GM23338 (cell line): ENCODE measurements around the gene MAP2K1. TPM values are rescaled to one million over a fixed set of nuclear protein-coding genes. Genes with fewer than 3 reads are reported as not detected.
A peak's percentile ranks its signal among the peaks of the same experiment; 100 is the strongest.
"Not testable (repeated sequence)": the region's sequence is repeated elsewhere in the genome, so short reads cannot be mapped to it uniquely, and the experiment has no call there.

Experiments
- ATAC-seq: fragments of 200-7000 bp; cut with Tn5 transposase; 3 replicates; pipeline ENCODE4 v1.9.1; 2020
- DNase-seq: peaks from one replicate; pipeline ENCODE4 v3.0.0-alpha.2; 2015; ENCODE audit warnings: low spot score
- H2AFZ ChIP-seq: fragments of 200-600 bp; sonication (generic); 2 replicates; pipeline ENCODE4 v1.8.0; 2016; ENCODE audit warnings: antibody characterized with exemption, mild to moderate bottlenecking, moderate library complexity
- H3F3A ChIP-seq: fragments of 200-600 bp; sonication (generic); replicated peaks from 2 replicates; pipeline ENCODE4 v1.8.0; 2017; ENCODE audit warnings: antibody characterized with exemption, mixed run types, low read depth
- H3K27ac ChIP-seq: fragments of 200-600 bp; sonication (generic); 2 replicates; pipeline ENCODE4 v1.6.1; 2016; ENCODE audit warnings: low read depth
- H3K27me3 ChIP-seq: fragments of 200-600 bp; sonication (generic); 2 replicates; pipeline ENCODE4 v1.8.0; 2016; ENCODE audit warnings: mild to moderate bottlenecking, mixed run types, moderate library complexity; ENCODE audit not compliant: insufficient read depth
- H3K36me3 ChIP-seq: fragments of 200-600 bp; sonication (generic); 2 replicates; pipeline ENCODE4 v1.8.0; 2016; ENCODE audit warnings: mild to moderate bottlenecking; ENCODE audit not compliant: insufficient read depth
- H3K4me1 ChIP-seq: fragments of 200-600 bp; sonication (generic); 2 replicates; pipeline ENCODE4 v1.8.0; 2016; ENCODE audit warnings: mild to moderate bottlenecking, moderate library complexity; ENCODE audit not compliant: insufficient read depth
- H3K4me2 ChIP-seq: fragments of 200-600 bp; sonication (generic); 2 replicates; pipeline ENCODE4 v1.7.1; 2017; ENCODE audit warnings: mixed run types
- H3K4me3 ChIP-seq: fragments of 200-600 bp; sonication (generic); 2 replicates; pipeline ENCODE4 v1.6.1; 2016; ENCODE audit warnings: mixed run types
- H3K79me2 ChIP-seq: fragments of 200-600 bp; sonication (generic); replicated peaks from 2 replicates; pipeline ENCODE4 v1.8.0; 2017; ENCODE audit warnings: mild to moderate bottlenecking; ENCODE audit not compliant: insufficient read depth
- H3K9me2 ChIP-seq: fragments of 200-600 bp; sonication (generic); 2 replicates; pipeline ENCODE4 v1.8.0; 2017; ENCODE audit not compliant: insufficient read depth
- H4K20me1 ChIP-seq: fragments of 200-600 bp; sonication (generic); replicated peaks from 2 replicates; pipeline ENCODE4 v1.8.0; 2017; ENCODE audit warnings: mild to moderate bottlenecking; ENCODE audit not compliant: insufficient read depth
- H3K27ac Mint-ChIP-seq: 2 replicates; pipeline ENCODE4 v1.8.0; 2020; ENCODE audit warnings: inconsistent platforms, mild to moderate bottlenecking, moderate library complexity, mixed read lengths
- H3K27me3 Mint-ChIP-seq: 3 replicates; pipeline ENCODE4 v1.8.0; 2022; ENCODE audit warnings: low read depth, mild to moderate bottlenecking, moderate library complexity, mixed read lengths, inconsistent platforms; ENCODE audit not compliant: insufficient read depth, poor library complexity
- H3K36me3 Mint-ChIP-seq: 3 replicates; pipeline ENCODE4 v1.8.0; 2021; ENCODE audit warnings: low read depth, mild to moderate bottlenecking, inconsistent platforms, moderate library complexity, mixed read lengths
- H3K4me1 Mint-ChIP-seq: 3 replicates; pipeline ENCODE4 v1.8.0; 2020; ENCODE audit warnings: mild to moderate bottlenecking, inconsistent platforms, mixed read lengths
- H3K4me3 Mint-ChIP-seq: 3 replicates; pipeline ENCODE4 v1.8.0; 2021; ENCODE audit warnings: moderate library complexity, mild to moderate bottlenecking, inconsistent platforms, mixed read lengths
- H3K9me3 Mint-ChIP-seq: 3 replicates; pipeline ENCODE4 v1.8.0; 2020; ENCODE audit warnings: moderate library complexity, mild to moderate bottlenecking, inconsistent platforms, mixed read lengths
- CREB1 ChIP-seq: fragments of 250-450 bp; sonication (Bioruptor Pico); IDR thresholded peaks from 2 replicates; pipeline ENCODE4 v1.5.0; 2020; ENCODE audit warnings: low read depth, mild to moderate bottlenecking, moderate library complexity
- CTCF ChIP-seq, 2 experiments: fragments of 200-600 bp in 1 of 2; sonication (generic) in 1 of 2; conservative IDR thresholded peaks; 2 replicates each; pipeline versions ENCODE4 v1.5.1 to v1.6.1; 2016 to 2017; ENCODE audit warnings: antibody characterized with exemption in 2 of 2, low read depth in 2 of 2, mild to moderate bottlenecking in 2 of 2, moderate library complexity in 1 of 2
- POLR2AphosphoS5 ChIP-seq: IDR thresholded peaks from 2 replicates; pipeline ENCODE4 v1.6.1; 2016; ENCODE audit warnings: antibody characterized with exemption, low read depth
- ZNF462 ChIP-seq: fragments of 250-450 bp; sonication (Bioruptor Pico); IDR thresholded peaks from 2 replicates; pipeline ENCODE4 v1.5.0; 2020; ENCODE audit warnings: mild to moderate bottlenecking, moderate library complexity
- long read RNA-seq: library from polyadenylated mRNA; unstranded; transcript quantifications from one replicate; pipeline ENCODE4 v2.0.0, GENCODE V29; 2020; ENCODE audit not compliant: unreplicated experiment
- polyA plus RNA-seq: library from polyadenylated mRNA; unstranded; fragments of >200 nt; fragmentation: Nextera tagmentation; extraction: Ambion mirVana; gene quantifications from 2 replicates; pipeline ENCODE4 v1.2.1, GENCODE V29; 2016
- total RNA-seq: library from RNA; depleted of rRNA; stranded (reverse); fragments of >200 nt; shearing (Covaris generic); gene quantifications from 2 replicates; pipeline ENCODE4 v1.2.3, GENCODE V29; 2014; rRNA removed
- TF ChIP-seq, protein P1 (sequence below): IDR thresholded peaks from one replicate; pipeline ENCODE4 v1.6.1; 2018; ENCODE audit warnings: antibody characterized with exemption; ENCODE audit not compliant: unreplicated experiment

MAP2K1 gene
- total RNA-seq (68.5 and 73.9 TPM in 2 replicates), polyA plus RNA-seq (40.2 and 42.0 TPM in 2 replicates)
- long read RNA-seq, transcript MAP2K1-201 (11 exons, 3,410 nt), result major isoform, 8 of 14 reads
- long read RNA-seq, partial matches to known transcripts, result 5 of 14 reads
- long read RNA-seq, other reads (novel, unspliced or antisense), result 1 of 14 reads

- no peaks in the 10 kb centered on the region for H3K9me2 ChIP-seq
- Mint-ChIP-seq H3K36me3 (peaks cover 16% of the 10 kb centered on the region; the same call in 2 of the 3 replicates), H3K27me3 (peaks cover 4% of the 10 kb centered on the region), H3K9me3 (no peaks in the 10 kb centered on the region), H3K27ac (peak within 1 kb of the TSS; percentile 96), H3K4me3 (peak within 1 kb of the TSS; percentile 91), H3K4me1 (peaks cover 27% of the 10 kb centered on the region)
- peak; percentile 90 for ATAC-seq
- H3K4me3 ChIP-seq, result peak within 1 kb of the TSS; percentile 82
- H2AFZ ChIP-seq, result no peak within 1 kb of the TSS; the same call in 1 of the 2 replicates
- peaks cover 43% of the 10 kb centered on the region for H3K79me2 ChIP-seq
- peak; percentile 97 for DNase-seq
- 0 out of 2 replicates have a peak, but pooled peaks cover 6% of the 10 kb centered on the region for H3F3A ChIP-seq
- H3K4me2 ChIP-seq, result peak within 1 kb of the TSS; percentile 89
- no peaks in the 10 kb centered on the region for H3K27me3 ChIP-seq
- peaks cover 32% of the 10 kb centered on the region for H4K20me1 ChIP-seq
- H3K4me1 ChIP-seq, result peaks cover 7% of the 10 kb centered on the region
- H3K36me3 ChIP-seq, result no peaks in the 10 kb centered on the region
- H3K27ac ChIP-seq, result no peak within 1 kb of the TSS
- TF ChIP-seq, protein P1, sequence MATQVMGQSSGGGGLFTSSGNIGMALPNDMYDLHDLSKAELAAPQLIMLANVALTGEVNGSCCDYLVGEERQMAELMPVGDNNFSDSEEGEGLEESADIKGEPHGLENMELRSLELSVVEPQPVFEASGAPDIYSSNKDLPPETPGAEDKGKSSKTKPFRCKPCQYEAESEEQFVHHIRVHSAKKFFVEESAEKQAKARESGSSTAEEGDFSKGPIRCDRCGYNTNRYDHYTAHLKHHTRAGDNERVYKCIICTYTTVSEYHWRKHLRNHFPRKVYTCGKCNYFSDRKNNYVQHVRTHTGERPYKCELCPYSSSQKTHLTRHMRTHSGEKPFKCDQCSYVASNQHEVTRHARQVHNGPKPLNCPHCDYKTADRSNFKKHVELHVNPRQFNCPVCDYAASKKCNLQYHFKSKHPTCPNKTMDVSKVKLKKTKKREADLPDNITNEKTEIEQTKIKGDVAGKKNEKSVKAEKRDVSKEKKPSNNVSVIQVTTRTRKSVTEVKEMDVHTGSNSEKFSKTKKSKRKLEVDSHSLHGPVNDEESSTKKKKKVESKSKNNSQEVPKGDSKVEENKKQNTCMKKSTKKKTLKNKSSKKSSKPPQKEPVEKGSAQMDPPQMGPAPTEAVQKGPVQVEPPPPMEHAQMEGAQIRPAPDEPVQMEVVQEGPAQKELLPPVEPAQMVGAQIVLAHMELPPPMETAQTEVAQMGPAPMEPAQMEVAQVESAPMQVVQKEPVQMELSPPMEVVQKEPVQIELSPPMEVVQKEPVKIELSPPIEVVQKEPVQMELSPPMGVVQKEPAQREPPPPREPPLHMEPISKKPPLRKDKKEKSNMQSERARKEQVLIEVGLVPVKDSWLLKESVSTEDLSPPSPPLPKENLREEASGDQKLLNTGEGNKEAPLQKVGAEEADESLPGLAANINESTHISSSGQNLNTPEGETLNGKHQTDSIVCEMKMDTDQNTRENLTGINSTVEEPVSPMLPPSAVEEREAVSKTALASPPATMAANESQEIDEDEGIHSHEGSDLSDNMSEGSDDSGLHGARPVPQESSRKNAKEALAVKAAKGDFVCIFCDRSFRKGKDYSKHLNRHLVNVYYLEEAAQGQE, result no peak
- TF ChIP-seq ZNF462 (CRISPR knock-in tag) (no peak), CTCF (conservative IDR thresholded peaks at IDR 0.05; ENCODE audit: low read depth in 2 of 2) (peak; percentile 46 to 81), CREB1 (CRISPR knock-in tag) (peak; percentile 98), POLR2AphosphoS5 (peak; percentile 79)
Measured at GRCh38 chr15:66386204-66387123, at the start of gene MAP2K1. Gene MAP2K1, plus strand, starts transcription at chr15:66386912. Its CDS starts 436 bp downstream, at chr15:66387348.

DNA sequence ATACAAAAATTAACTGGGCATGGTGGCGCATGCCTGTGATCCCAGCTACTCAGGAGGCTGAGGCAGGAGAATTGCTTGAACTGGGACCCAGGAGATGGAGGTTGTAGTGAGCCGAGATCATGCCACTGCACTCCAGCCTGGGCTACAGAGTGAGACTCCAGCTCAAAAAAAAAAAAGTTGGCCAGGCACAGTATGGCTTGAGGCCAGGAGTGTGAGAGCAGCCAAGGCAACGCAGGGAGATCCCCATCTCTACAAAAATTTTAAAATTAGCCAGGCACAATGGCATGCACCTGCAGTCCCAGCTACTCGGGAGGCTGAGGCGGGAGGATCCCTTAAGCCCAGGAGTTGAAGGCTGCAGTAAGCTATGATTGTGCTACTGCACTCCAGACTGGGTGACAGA is 38.2 kb upstream of the MAP2K1 start:
- H3K4me1 ChIP-seq, DNase-seq, H3F3A ChIP-seq, H3K9me3 Mint-ChIP-seq, H3K27me3 ChIP-seq, H3K4me1 Mint-ChIP-seq, ATAC-seq, H3K4me3 ChIP-seq, H3K27ac ChIP-seq, H4K20me1 ChIP-seq, H3K79me2 ChIP-seq, H3K4me3 Mint-ChIP-seq, H3K4me2 ChIP-seq, H3K9me2 ChIP-seq, H3K27ac Mint-ChIP-seq, H2AFZ ChIP-seq, H3K27me3 Mint-ChIP-seq: not testable (repeated sequence)
- H3K36me3 Mint-ChIP-seq, result peaks cover 69% of the 10 kb centered on the region
- H3K36me3 ChIP-seq, result peaks cover 48% of the 10 kb centered on the region
